B cell (primary cell): Measurements from ENCODE around the gene IQCF6. TPM values are rescaled to one million over a fixed set of nuclear protein-coding genes. Genes with fewer than 3 reads are reported as not detected.

Experiments used
- ATAC-seq: fragments of 200-7000 bp; cut with Tn5 transposase; one replicate; pipeline ENCODE4 v1.10.0; 2021; ENCODE audit warnings: low read depth, mild to moderate bottlenecking, moderate number of reproducible peaks, moderate library complexity
- CTCF ChIA-PET: fragments of 350-600 bp; sonication (Branson Sonifier 250); formaldehyde crosslinking; loops from one replicate; lab custom pipeline; 2021; ENCODE audit warnings: antibody characterized with exemption, inconsistent platforms; lab: Charles Lee
- POLR2A ChIA-PET: fragments of 350-600 bp; sonication (Branson Sonifier 250); formaldehyde crosslinking; loops from one replicate; lab custom pipeline; 2021; ENCODE audit warnings: antibody characterized with exemption; lab: Charles Lee
- DNase-seq: peaks from one replicate; pipeline ENCODE4 v3.0.0; 2013
- H2AFZ ChIP-seq: 2 replicates; pipeline ENCODE4 v1.6.1; 2012; ENCODE audit warnings: mild to moderate bottlenecking, low read depth, low read length; ENCODE audit not compliant: insufficient read depth, poor library complexity, severe bottlenecking
- H3K27ac ChIP-seq, 2 donors: 1 replicate in 1 of 2; 2 replicates in 1 of 2; pipeline ENCODE4 v1.5.1; 2012 to 2013; ENCODE audit warnings: low read length in 2 of 2, mild to moderate bottlenecking in 2 of 2, moderate library complexity in 1 of 2
- H3K27me3 ChIP-seq, 4 experiments: fragments of 200-600 bp in 1 of 4; sonication (generic) in 1 of 4; replicated peaks in 1 of 4; 1 replicate in 2 of 4; 2 replicates in 2 of 4; pipeline versions ENCODE4 v1.6.1 to v1.7.0; 2013 to 2016; ENCODE audit warnings: low read length in 3 of 4, mild to moderate bottlenecking in 2 of 4, mixed read lengths in 1 of 4, moderate library complexity in 1 of 4; ENCODE audit not compliant: insufficient read depth in 4 of 4, control insufficient read depth in 3 of 4; ENCODE audit errors: control extremely low read depth in 1 of 4
- H3K36me3 ChIP-seq, 2 experiments: replicated peaks in 1 of 2; 1 replicate in 1 of 2; 2 replicates in 1 of 2; pipeline versions ENCODE4 v1.6.1 to v1.7.1; 2013; ENCODE audit warnings: low read length in 1 of 2; ENCODE audit not compliant: insufficient read depth in 2 of 2, control insufficient read depth in 1 of 2; ENCODE audit errors: control extremely low read depth in 1 of 2, extremely low read depth in 1 of 2
- H3K4me1 ChIP-seq, 2 donors: fragments of 200-600 bp in 1 of 2; sonication (generic) in 1 of 2; 1 replicate in 1 of 2; 2 replicates in 1 of 2; pipeline versions ENCODE4 v1.5.1 to v1.6.1; 2013 to 2017; ENCODE audit warnings: low read length in 2 of 2; ENCODE audit not compliant: control insufficient read depth in 2 of 2, insufficient read depth in 2 of 2
- H3K4me2 ChIP-seq: replicated peaks from 2 replicates; pipeline ENCODE3; 2012; ENCODE audit warnings: mild to moderate bottlenecking, low read depth, low read length; ENCODE audit not compliant: poor library complexity, severe bottlenecking
- H3K4me3 ChIP-seq, 5 experiments: fragments of 200-600 bp in 1 of 5; sonication (generic) in 1 of 5; 1 replicate in 3 of 5; 2 replicates in 2 of 5; pipeline versions ENCODE4 v1.5.1 to v1.7.0; 2011 to 2016; ENCODE audit warnings: low read length in 4 of 5, mild to moderate bottlenecking in 4 of 5, low read depth in 2 of 5, control low read depth in 1 of 5, moderate library complexity in 1 of 5; ENCODE audit not compliant: insufficient read depth in 1 of 5; ENCODE audit errors: control extremely low read depth in 1 of 5, extremely low read depth in 1 of 5
- H3K79me2 ChIP-seq: fragments of 200-600 bp; sonication (generic); one replicate; pipeline ENCODE4 v1.6.0; 2016; ENCODE audit warnings: low read length; ENCODE audit not compliant: control insufficient read depth, insufficient read depth
- H3K9ac ChIP-seq: fragments of 200-600 bp; sonication (generic); 2 replicates; pipeline ENCODE4 v1.6.1; 2017; ENCODE audit warnings: mild to moderate bottlenecking, low read length, moderate library complexity
- H3K9me3 ChIP-seq, 3 donors: one replicate each; pipeline versions ENCODE4 v1.6.1 to v1.7.1; 2013; ENCODE audit warnings: low read length in 2 of 3; ENCODE audit not compliant: control insufficient read depth in 2 of 3, insufficient read depth in 1 of 3; ENCODE audit errors: control extremely low read depth in 1 of 3
- H4K20me1 ChIP-seq: 2 replicates; pipeline ENCODE4 v1.6.0; 2012; ENCODE audit warnings: mild to moderate bottlenecking, low read length; ENCODE audit not compliant: insufficient read depth, control insufficient read depth, poor library complexity, severe bottlenecking
- H3K27ac Mint-ChIP-seq: one replicate; pipeline ENCODE4 v1.8.0; 2021; ENCODE audit warnings: mixed read lengths
- H3K27me3 Mint-ChIP-seq: one replicate; pipeline ENCODE4 v1.8.0; 2021; ENCODE audit warnings: mixed read lengths
- H3K4me1 Mint-ChIP-seq: one replicate; pipeline ENCODE4 v1.8.0; 2021; ENCODE audit warnings: mixed read lengths
- H3K4me3 Mint-ChIP-seq: one replicate; pipeline ENCODE4 v1.8.0; 2021; ENCODE audit warnings: mixed read lengths
- H3K9me3 Mint-ChIP-seq: one replicate; pipeline ENCODE4 v1.8.0; 2022; ENCODE audit warnings: mixed read lengths; ENCODE audit not compliant: insufficient read depth
- EZH2 ChIP-seq: IDR thresholded peaks from 2 replicates; pipeline ENCODE4 v1.6.1; 2012; ENCODE audit warnings: borderline replicate concordance, low read depth, mild to moderate bottlenecking, moderate library complexity, low read length; ENCODE audit not compliant: insufficient read depth, poor library complexity, severe bottlenecking
- WGBS: methylation state at CpG from one replicate; pipeline ENCODE4 v1.1.5; 2013; ENCODE audit warnings: missing lambda C conversion rate; ENCODE audit not compliant: insufficient coverage; 5-methylcytosine and 5-hydroxymethylcytosine counted together
- intact Hi-C: fragments of 100-400 bp; cut with micrococcal nuclease; formaldehyde crosslinking; loops from one replicate; pipeline ENCODE4 v1.10.0; 2022
- polyA plus RNA-seq: library from polyadenylated mRNA; depleted of rRNA; stranded (reverse); fragments of >200 nt; gene quantifications from 2 replicates; pipeline ENCODE4 v1.2.3, GENCODE V29; 2012
- total RNA-seq, 2 donors: library from RNA; stranded (reverse); fragments of 120-200 nt in 1 of 2; gene quantifications; 1 replicate in 1 of 2; 2 replicates in 1 of 2; pipeline versions ENCODE4 v1.2.3 to v1.2.4, GENCODE V29; 2013 to 2022
- TF ChIP-seq, protein P1 (sequence below): fragments of 200-600 bp; IDR thresholded peaks from one replicate; pipeline ENCODE4 v1.8.0; 2022; ENCODE audit warnings: antibody characterized with exemption, mild to moderate bottlenecking

Gene IQCF6
- total and polyA plus RNA-seq, 2 donors (not counting 1 experiment from before 2014, with no cell fraction given): not detected

DNA sequence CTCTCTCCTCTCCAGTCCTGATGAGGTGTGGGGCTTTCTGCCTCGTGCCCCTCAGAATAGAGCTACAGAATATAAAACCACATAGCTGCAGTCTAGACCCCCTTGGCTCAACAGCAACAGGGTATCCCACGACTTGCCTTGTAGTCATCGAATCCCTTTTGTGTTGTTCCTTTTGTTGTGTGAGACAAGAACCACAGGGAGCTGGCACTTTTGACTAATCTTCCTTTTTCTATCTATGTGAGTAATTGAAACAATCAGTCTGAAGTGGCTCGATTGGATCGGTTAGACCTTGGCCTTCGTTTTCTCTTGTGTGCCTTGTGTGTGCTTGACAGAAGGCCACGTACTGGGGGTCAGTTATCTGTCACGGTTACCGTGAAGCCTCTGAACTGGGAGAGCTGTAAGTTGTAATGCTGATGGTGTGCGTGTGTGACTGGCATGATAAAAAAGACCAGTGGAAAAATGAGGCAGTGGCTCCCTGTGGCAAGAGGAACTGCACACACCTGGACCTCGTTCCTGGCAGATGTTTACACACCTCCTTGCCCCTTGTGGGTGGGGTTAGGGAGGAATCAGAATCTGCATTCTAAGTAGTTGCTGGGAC lies 23.2 kb upstream of the IQCF6 start:
- H2AFZ ChIP-seq: no peak overlapping the region
- Mint-ChIP-seq H3K4me1 (no peaks in the 10 kb centered on the region), H3K4me3 (no peak overlapping the region), H3K27me3 (peaks cover 31% of the 10 kb centered on the region), H3K27ac (no peak overlapping the region), H3K9me3 (no peaks in the 10 kb centered on the region)
- TF ChIP-seq EZH2: no peak
- TF ChIP-seq, protein P1, sequence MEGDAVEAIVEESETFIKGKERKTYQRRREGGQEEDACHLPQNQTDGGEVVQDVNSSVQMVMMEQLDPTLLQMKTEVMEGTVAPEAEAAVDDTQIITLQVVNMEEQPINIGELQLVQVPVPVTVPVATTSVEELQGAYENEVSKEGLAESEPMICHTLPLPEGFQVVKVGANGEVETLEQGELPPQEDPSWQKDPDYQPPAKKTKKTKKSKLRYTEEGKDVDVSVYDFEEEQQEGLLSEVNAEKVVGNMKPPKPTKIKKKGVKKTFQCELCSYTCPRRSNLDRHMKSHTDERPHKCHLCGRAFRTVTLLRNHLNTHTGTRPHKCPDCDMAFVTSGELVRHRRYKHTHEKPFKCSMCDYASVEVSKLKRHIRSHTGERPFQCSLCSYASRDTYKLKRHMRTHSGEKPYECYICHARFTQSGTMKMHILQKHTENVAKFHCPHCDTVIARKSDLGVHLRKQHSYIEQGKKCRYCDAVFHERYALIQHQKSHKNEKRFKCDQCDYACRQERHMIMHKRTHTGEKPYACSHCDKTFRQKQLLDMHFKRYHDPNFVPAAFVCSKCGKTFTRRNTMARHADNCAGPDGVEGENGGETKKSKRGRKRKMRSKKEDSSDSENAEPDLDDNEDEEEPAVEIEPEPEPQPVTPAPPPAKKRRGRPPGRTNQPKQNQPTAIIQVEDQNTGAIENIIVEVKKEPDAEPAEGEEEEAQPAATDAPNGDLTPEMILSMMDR: no peak
- H3K4me2 ChIP-seq: no peak overlapping the region
- ChIA-PET POLR2A (no interaction called here), CTCF (interaction anchor here (7.4 kb wide), 1 partner anchor 300 kb away, joined by 71 read pairs; the partner anchor contains the start of gene DCAF1)
- no peaks in the 10 kb centered on the region for H3K4me1 ChIP-seq
- WGBS: 83% methylated on average over 6 of the region's 11 CpGs
- no peaks in the 10 kb centered on the region for H3K9me3 ChIP-seq
- no peak overlapping the region for H3K9ac ChIP-seq
- ATAC-seq (no peak), DNase-seq (no peak)
- H3K4me3 ChIP-seq: no peak overlapping the region
- intact Hi-C loops: no loop called here
- H3K79me2 ChIP-seq: no peaks in the 10 kb centered on the region
- no peaks in the 10 kb centered on the region for H4K20me1 ChIP-seq
- H3K36me3 ChIP-seq: no peaks in the 10 kb centered on the region
- H3K27me3 ChIP-seq: peaks cover 0 to 4% (median 0%) of the 10 kb centered on the region in 4 experiments
- H3K27ac ChIP-seq: no peak overlapping the region

DNA sequence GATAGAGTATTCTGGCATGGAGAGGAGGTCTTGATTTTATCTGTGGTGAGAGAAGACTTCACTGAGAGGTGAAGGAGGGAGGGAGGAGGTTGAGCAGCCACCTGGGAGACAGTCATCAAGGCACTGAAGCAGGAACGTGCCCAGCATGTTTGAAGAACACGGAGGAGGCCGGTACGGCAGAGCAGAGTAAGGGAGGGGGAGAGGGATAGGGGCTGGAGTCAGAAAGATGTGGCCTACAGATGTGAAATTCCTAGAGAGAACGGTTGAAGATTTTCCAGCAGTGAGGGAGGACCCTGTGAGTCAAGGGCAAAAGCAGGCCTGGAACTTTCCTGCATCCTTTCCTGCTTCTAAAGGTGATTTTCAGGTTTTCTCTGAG lies 21.7 kb upstream of the IQCF6 start:
- DNase-seq (no peak), ATAC-seq (no peak)
- Histone ChIP-seq H3K4me2 (no peak overlapping the region), H3K27ac (no peak overlapping the region), H3K79me2 (no peaks in the 10 kb centered on the region), H3K4me3 (no peak overlapping the region), H3K4me1 (no peaks in the 10 kb centered on the region), H4K20me1 (no peaks in the 10 kb centered on the region), H3K36me3 (no peaks in the 10 kb centered on the region), H2AFZ (no peak overlapping the region), H3K9me3 (no peaks in the 10 kb centered on the region), H3K9ac (no peak overlapping the region), H3K27me3 (peaks cover 0 to 11% (median 4%) of the 10 kb centered on the region in 4 experiments)
- H3K27ac Mint-ChIP-seq: no peak overlapping the region
- POLR2A ChIA-PET: no interaction called here
- H3K9me3 Mint-ChIP-seq: no peaks in the 10 kb centered on the region
- peaks cover 36% of the 10 kb centered on the region for H3K27me3 Mint-ChIP-seq
- intact Hi-C loops: no loop called here
- H3K4me1 Mint-ChIP-seq: no peaks in the 10 kb centered on the region
- no peak overlapping the region for H3K4me3 Mint-ChIP-seq
- WGBS: 96% methylated on average over 5 of the region's 5 CpGs
- CTCF ChIA-PET: interaction anchor here (0.7 to 7.4 kb wide), 3 partner anchors 37 to 299 kb away, joined by 4 to 71 read pairs (median 5); partner anchors contain the start of gene DCAF1
- TF ChIP-seq, protein P1: no peak
- no peak for TF ChIP-seq EZH2
